Measurements from ENCODE around the gene TBC1D3B.
"Not testable (repeated sequence)": the region's sequence is repeated elsewhere in the genome, so short reads cannot be mapped to it uniquely, and the experiment has no call there.

TBC1D3B gene

GRCh38 chr17:36205637-36206485, 29.4 kb upstream of the TBC1D3B start:
- Histone ChIP-seq H3K27ac (ENCODE audit: low read depth, low read length, poor library complexity, severe bottlenecking) (peak overlapping the region; percentile 46), H3K27me3 (ENCODE audit: insufficient read depth, low read length) (no peaks in the 10 kb centered on the region), H3K4me2 (ENCODE audit: low read length) (no peak overlapping the region), H3F3A (ENCODE audit: insufficient read depth, low read length) (no peaks in the 10 kb centered on the region), H3K4me3 (ENCODE audit: low read depth, low read length, poor library complexity, severe bottlenecking) (no peak overlapping the region), H4K20me1 (ENCODE audit: insufficient read depth, low read length) (no peaks in the 10 kb centered on the region), H3K9ac (ENCODE audit: low read length) (no peak overlapping the region), H3K79me2 (ENCODE audit: insufficient read depth, low read length) (no peaks in the 10 kb centered on the region), H2AFZ (ENCODE audit: low read length) (no peak overlapping the region), H3K36me3 (ENCODE audit: insufficient read depth, low read length) (no peaks in the 10 kb centered on the region), H3K9me2 (ENCODE audit: low read depth, low read length) (no peaks in the 10 kb centered on the region), H3K4me1 (ENCODE audit: insufficient read depth, low read length, severe bottlenecking) (peaks cover 44% of the 10 kb centered on the region), H3K9me3 (ENCODE audit: low read length) (no peaks in the 10 kb centered on the region)
- TF ChIP-seq CTCF (IDR thresholded peaks at IDR 0.05; ENCODE audit: low read length) (no peak), EZH2 (IDR thresholded peaks at IDR 0.05; ENCODE audit: borderline replicate concordance, low read length) (no peak)

DNA sequence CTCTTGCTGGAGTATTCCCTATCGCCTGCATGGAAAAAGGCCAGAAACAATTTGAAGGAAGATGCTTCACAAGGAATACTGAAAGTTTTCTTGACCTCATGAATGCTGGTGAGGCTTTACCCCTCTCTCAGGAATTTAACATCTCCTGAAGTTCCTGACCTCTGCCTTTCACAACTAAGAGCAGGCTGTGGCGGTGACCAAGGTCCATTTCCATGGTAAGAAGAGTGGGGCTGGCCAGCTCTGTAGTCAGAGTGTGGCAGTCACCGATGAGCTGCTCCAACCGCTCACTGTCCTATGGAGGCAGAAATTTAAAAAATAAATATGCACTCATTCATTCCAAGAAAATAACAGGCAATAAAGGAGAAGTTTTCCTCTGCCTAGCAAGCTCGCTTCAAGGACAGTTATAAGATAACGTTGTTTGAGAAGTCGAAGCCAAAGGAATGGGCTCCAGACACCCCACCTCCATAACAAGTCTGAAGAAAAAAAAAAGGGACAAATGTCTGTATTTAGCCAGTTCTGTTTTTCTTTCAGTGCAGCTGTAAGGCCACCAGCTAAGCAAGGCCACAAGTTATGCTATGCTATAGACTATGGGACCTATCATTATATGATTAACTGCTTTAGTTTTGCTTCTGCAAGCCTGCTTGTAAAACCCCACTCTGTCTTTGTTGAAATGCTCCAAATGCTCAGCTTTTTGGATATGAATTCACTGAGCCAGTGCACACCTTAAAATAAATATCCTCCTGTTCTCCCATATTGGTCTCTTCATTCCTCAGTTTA, 28.5 kb upstream of the TBC1D3B start:
- peak overlapping the region; percentile 46 for H3K27ac ChIP-seq (ENCODE audit: low read depth, low read length, poor library complexity, severe bottlenecking)
- no peaks in the 10 kb centered on the region for H3K27me3 ChIP-seq (ENCODE audit: insufficient read depth, low read length)
- H2AFZ ChIP-seq (ENCODE audit: low read length): no peak overlapping the region
- no peak overlapping the region for H3K9ac ChIP-seq (ENCODE audit: low read length)
- TF ChIP-seq EZH2 (IDR thresholded peaks at IDR 0.05; ENCODE audit: borderline replicate concordance, low read length) (no peak), CTCF (IDR thresholded peaks at IDR 0.05; ENCODE audit: low read length) (no peak)
- H3K4me2 ChIP-seq (ENCODE audit: low read length): no peak overlapping the region
- no peak overlapping the region for H3K4me3 ChIP-seq (ENCODE audit: low read depth, low read length, poor library complexity, severe bottlenecking)
- no peaks in the 10 kb centered on the region for H3F3A ChIP-seq (ENCODE audit: insufficient read depth, low read length)
- H3K36me3 ChIP-seq (ENCODE audit: insufficient read depth, low read length): no peaks in the 10 kb centered on the region
- no peaks in the 10 kb centered on the region for H3K9me3 ChIP-seq (ENCODE audit: low read length)
- H3K4me1 ChIP-seq (ENCODE audit: insufficient read depth, low read length, severe bottlenecking): peaks cover 38% of the 10 kb centered on the region
- H3K79me2 ChIP-seq (ENCODE audit: insufficient read depth, low read length): no peaks in the 10 kb centered on the region
- no peaks in the 10 kb centered on the region for H4K20me1 ChIP-seq (ENCODE audit: insufficient read depth, low read length)
- H3K9me2 ChIP-seq (ENCODE audit: low read depth, low read length): no peaks in the 10 kb centered on the region

DNA sequence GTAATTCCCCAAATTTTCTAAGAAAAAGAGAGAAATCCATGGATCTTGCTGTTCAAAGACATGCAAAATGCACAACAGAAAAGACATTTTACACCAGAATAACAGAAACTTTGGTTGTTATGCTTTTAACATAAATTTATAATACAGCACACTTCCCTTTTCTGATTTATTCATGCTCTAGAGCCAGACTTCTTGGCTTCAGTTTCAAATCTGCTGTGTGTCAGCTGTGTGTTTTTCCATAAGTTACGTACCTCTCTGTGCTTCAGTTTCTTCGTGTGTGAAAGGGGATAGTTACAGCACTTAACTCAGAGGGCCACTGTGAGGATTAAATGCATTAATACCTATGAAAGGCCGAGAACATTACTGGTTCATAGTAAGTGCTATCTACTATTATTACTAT, 26.9 kb upstream of the TBC1D3B start:
- no peaks in the 10 kb centered on the region for H3F3A ChIP-seq (ENCODE audit: insufficient read depth, low read length)
- H2AFZ ChIP-seq (ENCODE audit: low read length): no peak overlapping the region
- H4K20me1 ChIP-seq (ENCODE audit: insufficient read depth, low read length): no peaks in the 10 kb centered on the region
- peak overlapping the region; percentile 69 for H3K27ac ChIP-seq (ENCODE audit: low read depth, low read length, poor library complexity, severe bottlenecking)
- H3K27me3 ChIP-seq (ENCODE audit: insufficient read depth, low read length): no peaks in the 10 kb centered on the region
- H3K79me2 ChIP-seq (ENCODE audit: insufficient read depth, low read length): no peaks in the 10 kb centered on the region
- peaks cover 45% of the 10 kb centered on the region for H3K4me1 ChIP-seq (ENCODE audit: insufficient read depth, low read length, severe bottlenecking)
- H3K4me3 ChIP-seq (ENCODE audit: low read depth, low read length, poor library complexity, severe bottlenecking): no peak overlapping the region
- no peak overlapping the region for H3K9ac ChIP-seq (ENCODE audit: low read length)
- no peaks in the 10 kb centered on the region for H3K9me2 ChIP-seq (ENCODE audit: low read depth, low read length)
- no peaks in the 10 kb centered on the region for H3K36me3 ChIP-seq (ENCODE audit: insufficient read depth, low read length)
- TF ChIP-seq CTCF (IDR thresholded peaks at IDR 0.05; ENCODE audit: low read length) (no peak), EZH2 (IDR thresholded peaks at IDR 0.05; ENCODE audit: borderline replicate concordance, low read length) (no peak)
- no peak overlapping the region for H3K4me2 ChIP-seq (ENCODE audit: low read length)
- no peaks in the 10 kb centered on the region for H3K9me3 ChIP-seq (ENCODE audit: low read length)

DNA sequence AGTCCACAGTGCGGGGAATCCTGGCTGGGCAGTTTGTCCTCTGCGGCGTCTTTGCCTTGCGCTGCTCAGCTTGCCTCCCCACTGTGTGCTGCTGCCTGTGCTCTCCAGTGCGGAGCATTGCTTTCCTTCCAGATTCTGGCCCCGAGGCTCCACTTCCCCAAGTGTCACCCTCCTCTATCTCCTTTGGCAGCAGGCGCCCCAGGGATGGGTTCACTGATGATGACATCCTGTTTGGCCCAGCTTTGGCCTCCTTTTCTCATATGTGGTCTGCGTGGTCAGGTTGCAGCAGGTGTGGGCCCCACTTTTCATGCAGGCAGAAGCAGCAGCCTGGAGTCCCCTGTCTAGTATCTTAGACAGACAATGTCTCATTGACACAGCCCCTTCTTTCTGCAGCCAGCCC, 25.1 kb upstream of the TBC1D3B start:
- H3K9me3 ChIP-seq (ENCODE audit: low read length); H3K9ac ChIP-seq (ENCODE audit: low read length); H3K4me2 ChIP-seq (ENCODE audit: low read length); H2AFZ ChIP-seq (ENCODE audit: low read length); H3K4me3 ChIP-seq (ENCODE audit: low read depth, low read length, poor library complexity, severe bottlenecking); H3F3A ChIP-seq (ENCODE audit: insufficient read depth, low read length); H3K27me3 ChIP-seq (ENCODE audit: insufficient read depth, low read length); H3K9me2 ChIP-seq (ENCODE audit: low read depth, low read length); H4K20me1 ChIP-seq (ENCODE audit: insufficient read depth, low read length); H3K79me2 ChIP-seq (ENCODE audit: insufficient read depth, low read length); H3K36me3 ChIP-seq (ENCODE audit: insufficient read depth, low read length): not testable (repeated sequence)
- H3K4me1 ChIP-seq (ENCODE audit: insufficient read depth, low read length, severe bottlenecking): peaks cover 56% of the 10 kb centered on the region
- peak overlapping the region; percentile 69 for H3K27ac ChIP-seq (ENCODE audit: low read depth, low read length, poor library complexity, severe bottlenecking)

GRCh38 chr17:36201102-36201501, 24.7 kb upstream of the TBC1D3B start:
- H3K27me3 ChIP-seq (ENCODE audit: insufficient read depth, low read length); H3K79me2 ChIP-seq (ENCODE audit: insufficient read depth, low read length); H2AFZ ChIP-seq (ENCODE audit: low read length); H3K9ac ChIP-seq (ENCODE audit: low read length); H3K4me2 ChIP-seq (ENCODE audit: low read length); H3K36me3 ChIP-seq (ENCODE audit: insufficient read depth, low read length); H3K9me3 ChIP-seq (ENCODE audit: low read length); H4K20me1 ChIP-seq (ENCODE audit: insufficient read depth, low read length); H3K4me3 ChIP-seq (ENCODE audit: low read depth, low read length, poor library complexity, severe bottlenecking); H3K9me2 ChIP-seq (ENCODE audit: low read depth, low read length); H3F3A ChIP-seq (ENCODE audit: insufficient read depth, low read length): not testable (repeated sequence)
- H3K4me1 ChIP-seq (ENCODE audit: insufficient read depth, low read length, severe bottlenecking): peaks cover 56% of the 10 kb centered on the region
- H3K27ac ChIP-seq (ENCODE audit: low read depth, low read length, poor library complexity, severe bottlenecking): peak overlapping the region; percentile 69

Measured in OCI-LY1 (cell line).